Measurements from ENCODE around the gene SACS.
"Not testable (repeated sequence)": the region's sequence is repeated elsewhere in the genome, so short reads cannot be mapped to it uniquely, and the experiment has no call there.

The SACS gene

DNA sequence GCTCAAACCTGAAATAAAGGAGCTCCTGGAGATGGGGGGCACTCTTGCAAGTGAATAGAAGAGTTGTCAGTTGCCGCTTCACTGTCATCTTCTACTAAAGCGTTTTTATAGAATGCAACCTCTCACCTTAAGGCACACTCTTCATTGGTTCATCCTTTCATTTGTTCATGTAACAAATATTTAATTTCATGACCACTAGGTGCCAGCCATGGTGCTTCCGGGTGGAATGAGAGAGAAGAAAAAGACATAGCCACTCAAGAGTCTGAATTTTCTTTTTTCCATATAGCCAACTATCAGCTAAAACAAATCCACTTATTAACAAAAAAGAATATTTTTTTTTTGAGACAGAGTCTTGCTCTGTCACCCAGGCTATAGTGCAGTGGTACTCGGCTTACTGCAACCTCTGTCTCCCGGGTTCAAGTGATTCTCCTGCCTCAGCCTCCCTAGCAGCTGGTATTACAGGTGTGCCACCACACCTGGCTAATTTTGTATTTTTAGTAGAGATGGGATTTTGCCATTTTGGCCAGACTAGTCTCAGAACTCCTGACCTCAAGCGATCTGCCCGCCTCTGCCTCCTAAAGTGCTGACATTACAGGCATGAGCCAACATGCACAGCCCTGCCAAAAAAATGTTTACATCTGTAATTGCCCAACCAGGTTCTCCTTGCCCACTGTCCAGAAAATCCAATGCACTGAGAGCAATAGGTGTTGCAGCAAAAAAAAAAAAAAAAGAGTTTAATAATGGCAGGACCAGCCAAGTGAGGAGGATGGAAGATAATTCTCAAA, 22.1 kb upstream of the SACS start:
- DNase-seq (ENCODE audit: low spot score): no peak

DNA sequence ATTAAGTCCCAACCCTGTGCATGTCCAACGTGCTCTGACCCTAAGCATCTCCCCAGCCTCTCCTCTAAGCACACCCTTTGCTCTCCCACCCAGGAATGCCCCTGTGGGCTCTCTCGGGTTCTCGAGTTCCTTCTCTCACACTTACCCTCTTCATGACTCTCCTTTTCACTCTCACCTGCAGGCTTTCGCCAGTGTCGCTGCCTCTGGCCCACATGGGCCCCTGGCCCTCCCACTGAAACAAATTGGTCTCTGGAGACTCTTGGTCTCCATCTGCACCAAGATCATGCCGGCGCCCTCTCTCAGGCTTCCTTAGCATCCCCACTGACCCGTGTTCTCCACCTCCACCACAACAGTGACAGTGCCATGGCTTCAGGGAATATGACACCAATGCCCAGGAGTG, 19.6 kb upstream of the SACS start:
- no peak for DNase-seq (ENCODE audit: low spot score)

DNA sequence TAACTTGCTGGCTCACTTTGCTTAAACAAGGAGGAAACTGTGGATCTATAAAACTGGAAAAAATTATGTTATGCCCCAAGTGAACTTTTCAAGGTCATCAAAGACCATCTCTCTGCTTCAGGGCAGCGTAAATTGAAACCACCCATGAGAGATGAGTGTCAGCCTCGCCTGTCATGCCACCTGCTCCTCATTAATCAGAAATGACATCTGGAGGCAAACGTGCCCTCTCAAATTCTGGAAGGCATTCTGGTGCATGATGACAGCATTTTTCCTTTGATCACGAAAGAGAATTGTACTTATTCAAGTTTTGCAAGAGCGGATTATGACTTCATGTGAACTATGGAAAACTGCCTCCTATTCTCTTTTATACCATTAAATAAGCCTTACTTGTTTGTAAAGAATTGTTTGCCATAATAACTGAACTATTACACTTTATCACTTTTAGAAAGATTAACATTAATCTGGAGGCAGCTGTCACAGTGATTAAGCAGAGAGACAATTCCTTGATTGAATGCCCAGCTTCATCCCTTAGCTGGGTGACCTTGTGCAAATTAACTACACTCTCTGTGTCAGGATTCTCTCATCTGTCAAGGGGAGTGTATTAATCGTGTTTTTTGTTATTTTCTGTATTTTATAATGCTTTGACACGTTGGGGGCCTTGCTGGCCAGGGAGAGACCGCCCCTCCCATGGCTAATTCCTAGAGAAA, 17.0 kb upstream of the SACS start:
- DNase-seq (ENCODE audit: low spot score): no peak

DNA sequence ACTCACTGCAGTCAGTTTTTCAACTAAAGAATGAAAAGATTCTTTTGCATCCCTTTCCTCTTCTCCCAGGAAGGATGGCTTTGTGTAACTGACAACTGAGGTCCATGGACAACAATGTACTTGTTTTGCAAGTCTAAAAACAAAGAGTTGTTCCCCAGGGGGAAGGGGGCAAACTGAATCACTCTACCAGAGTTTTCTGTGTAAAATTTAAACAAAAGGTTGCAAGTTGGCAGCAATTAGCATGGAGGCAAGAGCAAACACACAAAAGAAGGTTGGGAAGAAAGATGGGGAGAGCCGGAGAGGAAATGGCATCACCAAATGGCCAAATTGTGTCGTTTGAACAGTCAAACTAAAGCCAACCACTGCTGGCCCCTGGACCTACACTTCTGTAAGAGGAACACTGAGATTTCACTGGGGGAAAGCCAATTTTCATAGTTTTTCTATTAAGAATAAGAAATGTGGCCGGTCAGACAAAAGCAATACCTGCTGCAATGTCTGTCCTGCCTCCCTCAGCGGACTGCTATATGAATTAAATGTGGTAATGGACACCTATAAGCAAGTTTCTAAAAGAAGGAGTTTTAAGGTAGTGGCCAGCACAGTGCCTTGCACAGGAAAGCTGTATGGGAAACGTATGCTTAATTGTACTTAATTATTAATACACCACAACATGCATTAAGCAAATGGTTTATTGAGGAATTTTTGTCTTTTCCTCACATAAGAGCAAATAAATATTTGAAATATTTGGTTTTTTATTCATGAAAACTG, 16.1 kb upstream of the SACS start:
- no peak for DNase-seq (ENCODE audit: low spot score)

DNA sequence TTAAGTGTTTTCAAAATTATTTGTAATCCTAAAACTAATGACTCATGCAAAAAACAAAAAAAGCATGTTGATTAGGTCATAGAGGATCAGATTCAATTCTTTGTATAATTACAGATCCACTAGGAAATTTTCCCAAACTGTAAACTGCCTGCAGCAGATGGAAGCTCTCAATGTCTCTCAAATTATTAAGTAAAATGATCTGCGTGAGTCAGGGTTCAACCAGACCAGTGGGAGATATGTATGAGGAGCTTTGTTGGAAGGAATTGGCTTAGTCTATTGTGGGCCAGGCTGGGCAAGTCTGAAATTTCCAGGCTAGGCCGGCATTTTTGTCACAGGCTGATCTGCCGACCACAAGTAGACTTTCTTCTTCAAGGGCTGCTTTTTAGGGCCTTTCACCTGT, 14.4 kb upstream of the SACS start:
- no peak for DNase-seq (ENCODE audit: low spot score)

GRCh38 chr13:23445794-23446193, 12.3 kb upstream of the SACS start:
- DNase-seq (ENCODE audit: low spot score): no peak

DNA sequence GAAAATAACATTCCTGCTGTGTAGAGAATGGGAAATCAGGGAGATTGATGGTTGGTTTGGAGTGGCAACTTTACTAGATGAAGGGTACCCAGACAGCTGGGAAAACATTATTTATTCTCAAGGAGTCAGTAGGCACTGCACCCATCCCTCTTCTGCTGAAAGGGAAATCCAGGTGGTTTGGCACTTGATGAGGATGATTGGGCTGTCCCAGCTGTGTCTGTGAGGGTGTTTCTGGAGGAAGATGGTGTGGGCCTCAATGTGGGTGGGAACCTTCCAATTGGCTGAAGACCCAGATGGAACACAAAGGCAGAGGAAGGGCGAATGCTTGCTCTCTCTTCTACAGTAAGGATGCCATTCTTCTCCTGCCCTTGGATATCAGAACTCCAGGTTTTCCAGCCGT, 10.4 kb upstream of the SACS start:
- no peak for DNase-seq (ENCODE audit: low spot score)

DNA sequence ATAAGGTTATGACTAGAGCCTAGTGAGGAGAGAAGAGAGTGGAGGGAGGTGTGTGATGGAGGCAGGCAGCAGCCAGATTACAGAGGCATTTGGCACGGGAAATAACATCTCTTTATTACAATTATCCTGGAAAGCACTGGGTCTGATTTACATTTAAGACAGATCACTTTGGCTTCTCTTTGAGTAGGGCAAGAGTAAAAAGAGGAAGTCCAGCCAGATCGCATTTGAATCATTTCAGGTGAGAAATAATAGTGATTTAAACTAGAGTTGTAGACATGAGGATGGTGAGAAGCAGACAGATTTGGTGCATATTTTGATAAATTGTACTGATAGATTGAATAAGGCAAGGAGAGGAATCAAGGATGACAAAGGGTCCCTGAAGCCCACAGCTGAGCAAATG, 9.6 kb upstream of the SACS start:
- DNase-seq (ENCODE audit: low spot score): no peak

DNA sequence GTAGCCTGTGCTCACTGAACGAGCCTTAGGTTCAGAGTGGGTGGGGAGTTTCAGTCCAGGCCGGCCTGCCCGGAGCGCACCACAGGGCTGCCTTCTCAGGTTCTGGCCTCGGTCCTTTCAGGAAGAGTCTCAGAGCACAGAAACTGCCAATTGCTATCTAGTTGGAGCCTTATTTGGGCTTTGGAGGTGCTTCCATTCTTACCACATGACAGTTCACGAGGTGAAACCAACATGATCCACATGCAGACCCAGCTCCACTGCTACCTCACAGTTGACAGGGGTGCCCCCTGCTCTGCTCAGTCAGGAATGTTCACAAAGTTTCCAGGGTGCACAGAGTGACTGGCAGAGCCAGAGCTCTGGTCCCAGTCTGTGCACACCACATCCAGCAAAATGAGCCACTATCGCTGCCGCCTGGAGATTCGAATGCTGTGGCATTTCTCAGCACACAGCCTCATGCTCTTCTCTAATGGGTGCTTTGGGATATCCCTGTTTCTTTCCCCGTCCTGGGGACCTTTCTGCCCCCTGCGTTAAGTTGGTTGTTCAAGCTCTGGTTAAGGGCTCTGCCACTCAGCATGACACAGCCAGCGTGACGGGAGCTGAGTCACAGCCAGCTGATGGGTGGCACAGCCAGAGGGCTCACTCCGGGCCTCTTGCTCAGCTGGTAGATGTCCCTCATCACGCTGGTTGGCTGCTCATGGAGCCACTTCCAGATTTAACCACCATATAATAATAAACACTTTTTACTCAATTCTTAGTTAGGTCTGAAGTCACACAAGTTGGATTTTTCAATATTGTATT, 7.5 kb upstream of the SACS start:
- no peak for DNase-seq (ENCODE audit: low spot score)

DNA sequence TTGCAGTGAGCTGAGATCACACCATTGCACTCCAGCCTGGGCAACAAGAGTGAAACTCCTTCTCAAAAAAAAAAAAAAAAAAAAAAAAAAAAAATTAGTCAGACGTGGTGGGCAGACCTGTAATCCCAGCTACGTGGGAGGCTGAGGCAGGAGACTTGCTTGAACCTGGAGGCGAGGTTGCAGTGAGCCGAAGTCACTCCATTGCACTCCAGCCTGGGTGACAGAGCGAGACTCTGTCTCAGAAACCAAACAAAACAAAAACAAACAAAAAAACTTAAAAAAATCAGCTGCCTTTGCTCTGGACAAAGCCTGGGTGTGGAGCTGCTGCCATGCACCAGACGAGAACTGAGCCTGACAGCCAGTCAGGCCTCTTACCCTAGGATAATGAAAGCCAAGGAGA, 6.8 kb upstream of the SACS start:
- not testable (repeated sequence) for DNase-seq (ENCODE audit: low spot score)

DNA sequence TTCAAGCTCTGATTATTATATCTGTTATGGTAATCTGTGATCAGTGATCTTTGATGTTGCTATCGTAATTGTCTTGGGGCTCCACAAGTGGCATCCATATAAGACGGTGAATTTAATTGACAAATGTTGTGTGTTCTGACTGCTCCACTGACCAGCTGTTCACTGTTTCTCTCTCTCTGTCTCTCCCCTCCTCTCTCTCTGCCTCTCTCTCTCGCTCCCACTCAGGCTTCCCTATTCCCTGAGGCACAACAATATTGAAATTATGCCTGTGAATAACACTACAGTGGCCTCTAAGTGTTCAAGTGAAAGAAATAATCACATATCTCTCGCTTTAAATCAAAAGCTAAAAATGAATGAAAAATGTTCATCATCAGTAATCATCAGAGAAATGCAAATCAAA, 4.4 kb upstream of the SACS start:
- no peak for DNase-seq (ENCODE audit: low spot score)

DNA sequence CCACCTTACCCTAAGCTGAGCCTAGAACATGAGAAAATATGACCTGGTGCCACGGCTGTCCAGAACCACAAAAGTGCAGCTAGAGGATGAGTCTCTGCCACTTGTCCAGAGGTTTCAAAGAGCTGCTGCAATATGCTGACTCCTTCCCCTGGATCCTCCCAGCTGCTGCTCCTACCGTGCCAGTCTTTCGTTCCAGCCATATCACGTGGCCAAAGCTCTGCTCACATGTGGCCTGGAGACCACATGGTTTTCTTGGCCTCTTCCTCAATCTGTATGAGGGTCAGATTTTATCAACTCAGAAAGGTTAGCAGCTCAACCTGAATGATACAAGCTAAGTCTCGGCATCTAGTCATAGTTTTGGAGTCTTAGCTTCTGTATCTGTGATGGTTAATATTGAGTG, 3.2 kb upstream of the SACS start:
- no peak for DNase-seq (ENCODE audit: low spot score)

DNA sequence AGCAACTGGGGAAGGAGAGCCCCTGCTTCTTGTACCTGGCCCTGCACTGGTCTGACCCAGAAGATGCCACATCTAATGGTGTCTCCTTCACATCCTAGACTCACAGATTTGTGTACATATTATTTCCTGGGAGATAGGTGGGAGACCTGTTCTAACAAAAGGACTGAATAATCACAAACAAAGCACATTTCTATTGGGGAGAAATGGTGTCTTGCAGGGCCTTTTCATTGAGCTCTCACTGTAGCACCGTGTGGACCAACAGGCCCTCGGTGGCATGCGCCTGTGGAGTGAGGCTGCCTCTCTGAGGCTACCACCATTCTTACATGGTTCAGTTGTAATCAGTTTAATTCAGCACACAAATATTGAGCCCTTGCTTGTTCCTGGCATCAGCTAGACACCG, 989 bp upstream of the SACS start:
- no peak for DNase-seq (ENCODE audit: low spot score)

DNA sequence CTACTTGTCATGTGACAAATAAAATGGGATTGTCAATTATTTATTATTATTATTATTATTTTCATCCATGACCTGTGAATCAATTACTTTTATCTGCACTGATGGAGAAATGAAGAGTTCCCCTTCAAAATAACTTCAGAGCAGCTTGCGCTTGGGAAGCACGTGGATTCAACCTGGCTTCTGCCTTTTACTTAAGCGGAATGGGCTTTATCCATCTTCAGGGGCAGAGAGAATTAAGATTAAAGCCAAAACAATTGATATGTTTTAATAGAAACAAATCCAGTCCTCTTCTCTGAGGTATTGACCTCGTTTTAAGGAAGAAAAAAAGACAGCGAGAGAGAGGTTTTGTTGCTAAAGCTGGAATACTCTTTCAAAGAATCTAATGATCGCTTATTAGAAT, 876 bp downstream of the SACS start:
- no peak for DNase-seq (ENCODE audit: low spot score)

DNA sequence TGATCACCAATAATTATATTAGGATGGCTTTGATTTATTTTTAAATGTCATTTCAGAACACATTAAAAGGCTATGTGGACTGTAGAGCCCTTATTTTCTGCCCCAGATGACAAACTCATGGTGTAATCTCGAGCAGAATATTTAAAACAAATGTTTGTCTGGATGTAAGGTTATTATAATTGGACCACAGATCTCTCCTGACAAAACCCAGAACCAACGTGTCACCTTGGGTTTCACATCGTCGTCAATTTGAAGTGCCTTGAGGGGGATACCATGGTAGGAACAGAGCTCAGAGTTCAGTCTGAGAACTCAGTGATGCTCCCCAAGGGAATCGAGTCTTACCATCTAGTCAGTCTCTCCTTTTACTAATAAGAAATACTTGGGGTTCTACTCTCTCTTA, 2.8 kb downstream of the SACS start:
- DNase-seq (ENCODE audit: low spot score): no peak

DNA sequence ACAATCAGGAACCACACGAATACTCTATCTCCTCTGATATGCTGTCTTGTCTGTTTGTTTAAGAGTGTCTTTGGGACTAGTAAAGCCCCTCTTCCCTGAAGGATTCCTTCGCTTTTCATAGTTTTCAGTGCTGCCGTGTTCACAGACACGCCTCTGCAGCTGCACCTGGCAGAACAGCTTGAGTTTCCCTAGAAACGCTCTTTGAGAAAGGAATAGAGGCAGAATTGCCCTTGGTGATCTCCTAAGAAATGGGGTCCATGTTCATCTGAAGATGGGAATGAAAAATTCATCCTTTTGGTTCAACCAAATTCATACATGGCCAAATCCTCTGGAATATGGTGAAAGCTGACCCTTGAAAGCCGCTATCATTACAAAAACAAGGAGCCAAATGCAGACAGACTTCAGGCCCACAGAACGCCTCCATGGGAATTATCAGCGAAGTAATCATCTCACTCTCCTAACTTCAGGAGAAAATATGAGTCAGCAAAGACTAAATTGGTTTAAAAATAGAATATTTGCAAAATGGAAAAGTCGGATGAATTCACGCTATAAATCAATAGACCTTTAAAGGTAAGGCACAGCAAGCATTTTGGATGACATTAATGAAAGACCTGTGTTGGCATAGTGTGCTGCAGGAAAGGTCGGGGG, 5.5 kb downstream of the SACS start:
- DNase-seq (ENCODE audit: low spot score): no peak

DNA sequence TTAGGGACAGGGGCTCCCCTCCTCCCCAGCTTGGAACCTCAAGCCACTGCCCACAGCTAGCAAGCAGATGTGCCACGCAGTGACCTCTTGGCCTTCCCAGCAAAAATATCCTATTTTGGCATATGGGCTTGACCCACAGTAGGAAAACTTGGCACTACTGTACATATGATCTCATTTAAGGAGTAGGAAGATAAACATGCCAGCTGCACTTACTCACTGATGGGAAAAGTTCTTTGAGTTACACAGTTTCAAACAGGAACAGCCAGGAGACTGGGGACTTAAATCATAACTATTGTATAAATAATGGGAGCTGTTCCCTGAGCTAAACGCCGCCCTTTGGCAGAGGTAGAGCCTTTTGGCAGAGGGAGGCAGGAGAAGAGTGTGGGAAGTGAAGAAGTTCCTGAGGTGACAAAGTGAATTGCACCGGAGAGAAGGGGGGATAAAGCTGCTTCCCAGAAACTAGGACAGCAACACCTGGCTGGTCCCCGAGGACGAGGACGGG, 6.1 kb downstream of the SACS start:
- no peak for DNase-seq (ENCODE audit: low spot score)

DNA sequence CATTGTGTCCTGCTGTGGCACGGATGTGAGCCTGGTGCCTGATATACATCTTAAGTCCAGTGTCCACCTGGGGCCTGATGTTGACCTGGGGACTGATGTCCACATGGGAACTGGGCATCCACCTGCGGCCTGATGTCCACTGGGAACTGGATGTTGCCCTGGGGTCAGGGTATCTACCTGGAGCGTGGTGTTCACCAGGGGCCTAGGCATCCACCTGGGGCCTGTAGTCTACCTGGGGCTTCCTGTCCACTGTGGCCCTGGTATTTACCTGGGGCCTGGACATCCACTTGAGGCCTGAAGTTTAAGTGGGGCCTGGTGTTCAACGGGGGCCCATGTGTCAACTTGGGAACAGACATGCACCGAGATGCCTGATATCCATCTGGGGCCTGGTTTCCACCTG, 11.9 kb downstream of the SACS start:
- DNase-seq (ENCODE audit: low spot score): no peak

DNA sequence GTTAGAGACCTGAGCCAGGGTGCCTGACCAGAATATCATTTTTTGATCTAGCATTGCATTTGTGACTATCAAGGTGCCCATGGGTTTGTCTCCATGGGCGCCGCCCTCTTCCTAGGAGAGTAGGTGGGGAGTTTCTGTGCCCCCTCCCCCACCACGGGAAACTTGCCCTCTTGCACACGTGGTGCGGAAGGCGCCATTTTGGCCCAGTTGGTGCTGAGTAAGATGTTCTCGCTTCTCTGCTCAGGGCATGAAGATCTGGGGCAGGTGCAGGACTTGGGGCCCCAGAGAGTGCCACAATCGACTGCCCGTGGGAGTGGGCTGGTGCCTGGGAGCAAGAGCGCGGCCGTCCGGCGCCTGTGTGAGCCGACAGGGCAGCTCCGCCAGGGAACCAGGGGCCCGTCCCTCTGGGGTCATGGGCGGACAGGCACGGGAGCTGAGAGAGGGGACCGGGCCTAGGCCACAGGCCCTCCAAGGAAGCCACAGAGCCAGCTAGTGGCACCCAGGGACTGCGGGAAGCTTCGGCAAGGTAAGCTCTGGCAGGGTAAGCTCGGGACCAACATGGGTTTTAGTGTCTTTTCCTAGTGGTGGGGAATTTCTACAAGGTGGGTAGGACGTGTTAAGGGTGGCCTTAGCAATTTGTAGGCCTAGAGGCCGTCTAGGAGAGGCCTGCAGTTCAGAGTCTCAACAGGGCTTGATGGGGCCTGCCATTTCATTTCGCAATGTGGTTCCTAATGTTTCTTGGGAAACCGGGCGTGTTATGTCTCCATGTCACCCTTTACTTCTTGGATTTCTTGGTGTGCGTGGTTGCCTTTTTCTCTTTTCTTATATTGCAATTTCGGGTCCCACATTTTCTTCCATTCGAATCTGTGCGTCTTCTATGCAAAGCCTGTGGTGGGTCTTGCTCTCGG, 14.5 kb downstream of the SACS start:
- no peak for DNase-seq (ENCODE audit: low spot score)

GRCh38 chr13:23414682-23415081, 18.8 kb downstream of the SACS start:
- DNase-seq (ENCODE audit: low spot score): no peak

GRCh38 chr13:23411706-23412105, 21.8 kb downstream of the SACS start:
- DNase-seq (ENCODE audit: low spot score): no peak

All from Ammon's horn (tissue), 1 donor.